WTC11 (cell line): ENCODE measurements around the gene RPIA. TPM values are rescaled to one million over a fixed set of nuclear protein-coding genes. Genes with fewer than 3 reads are reported as not detected.

Experiments used
- ATAC-seq: fragments of 200-7000 bp; cut with Tn5 transposase; 2 replicates; pipeline ENCODE4 v1.10.0; 2021; ENCODE audit warnings: mild to moderate bottlenecking, moderate library complexity
- CTCF ChIA-PET: fragments of 300-600 bp; sonication (Branson Sonifier 250); formaldehyde crosslinking; loops from one replicate; lab custom pipeline; 2021; ENCODE audit warnings: antibody characterized with exemption; lab: Charles Lee
- POLR2A ChIA-PET: fragments of 350-600 bp; sonication (Branson Sonifier 250); formaldehyde crosslinking; loops from one replicate; lab custom pipeline; 2021; ENCODE audit warnings: antibody characterized with exemption; lab: Charles Lee
- DNase-seq: peaks from one replicate; pipeline ENCODE4 v3.0.0; 2021; ENCODE audit warnings: low spot score
- H3K27ac Mint-ChIP-seq: 2 replicates; pipeline ENCODE4 v1.8.0; 2021; ENCODE audit warnings: mixed read lengths
- H3K27me3 Mint-ChIP-seq: 2 replicates; pipeline ENCODE4 v1.8.0; 2021; ENCODE audit warnings: low read depth, mild to moderate bottlenecking, moderate library complexity, mixed read lengths
- H3K36me3 Mint-ChIP-seq: 2 replicates; pipeline ENCODE4 v1.8.0; 2021; ENCODE audit warnings: mixed read lengths
- H3K4me1 Mint-ChIP-seq: 2 replicates; pipeline ENCODE4 v1.8.0; 2022; ENCODE audit warnings: mixed read lengths
- H3K4me3 Mint-ChIP-seq: 2 replicates; pipeline ENCODE4 v1.8.0; 2021; ENCODE audit warnings: mild to moderate bottlenecking, moderate library complexity, mixed read lengths
- H3K9me3 Mint-ChIP-seq: 2 replicates; pipeline ENCODE4 v1.8.0; 2021; ENCODE audit warnings: mixed read lengths
- AFF4 ChIP-seq: sonication (generic); formaldehyde crosslinking; IDR thresholded peaks from 2 replicates; pipeline ENCODE4 v1.8.1; 2023; ENCODE audit warnings: mild to moderate bottlenecking, missing genetic modification reagents, borderline replicate concordance
- ATF2 ChIP-seq: sonication (generic); formaldehyde crosslinking; IDR thresholded peaks from 2 replicates; pipeline ENCODE4 v1.8.1; 2022; ENCODE audit warnings: low read depth, missing genetic modification reagents, borderline replicate concordance
- CBFB ChIP-seq: sonication (generic); formaldehyde crosslinking; IDR thresholded peaks from 2 replicates; pipeline ENCODE4 v1.8.1; 2022; ENCODE audit warnings: mild to moderate bottlenecking, low read depth, missing genetic modification reagents
- CTCF ChIP-seq: fragments of 200-600 bp; IDR thresholded peaks from 2 replicates; pipeline ENCODE4 v1.8.0; 2022; ENCODE audit warnings: antibody characterized with exemption
- E2F1 ChIP-seq: sonication (generic); formaldehyde crosslinking; IDR thresholded peaks from 2 replicates; pipeline ENCODE4 v1.8.0; 2022; ENCODE audit warnings: mild to moderate bottlenecking, missing genetic modification reagents
- E2F5 ChIP-seq: sonication (generic); formaldehyde crosslinking; IDR thresholded peaks from 2 replicates; pipeline ENCODE4 v1.8.1; 2022; ENCODE audit warnings: mild to moderate bottlenecking, moderate library complexity, missing genetic modification reagents
- ELF4 ChIP-seq: sonication (generic); formaldehyde crosslinking; IDR thresholded peaks from 2 replicates; pipeline ENCODE4 v1.8.1; 2022; ENCODE audit warnings: low read depth, mild to moderate bottlenecking, moderate library complexity, missing genetic modification reagents
- ESRRA ChIP-seq: sonication (generic); formaldehyde crosslinking; IDR thresholded peaks from 2 replicates; pipeline ENCODE4 v1.8.1; 2022; ENCODE audit warnings: mild to moderate bottlenecking, missing genetic modification reagents, borderline replicate concordance
- IRF1 ChIP-seq: sonication (generic); formaldehyde crosslinking; IDR thresholded peaks from 2 replicates; pipeline ENCODE4 v1.8.0; 2023; ENCODE audit warnings: missing genetic modification reagents
- PRDM15 ChIP-seq: sonication (generic); formaldehyde crosslinking; IDR thresholded peaks from 2 replicates; pipeline ENCODE4 v1.8.0; 2022; ENCODE audit warnings: missing genetic modification reagents
- RELA ChIP-seq: sonication (generic); formaldehyde crosslinking; IDR thresholded peaks from 2 replicates; pipeline ENCODE4 v1.8.1; 2022; ENCODE audit warnings: missing genetic modification reagents, mild to moderate bottlenecking, borderline replicate concordance
- RORB ChIP-seq: fragments of 250-450 bp; sonication (Bioruptor Pico); IDR thresholded peaks from 2 replicates; pipeline ENCODE4 v1.9.0; 2021; ENCODE audit warnings: mild to moderate bottlenecking
- TEAD4 ChIP-seq: sonication (generic); formaldehyde crosslinking; IDR thresholded peaks from 2 replicates; pipeline ENCODE4 v1.8.0; 2022; ENCODE audit warnings: mild to moderate bottlenecking, missing genetic modification reagents
- ZNF281 ChIP-seq: sonication (generic); formaldehyde crosslinking; IDR thresholded peaks from 2 replicates; pipeline ENCODE4 v1.8.0; 2023; ENCODE audit warnings: mild to moderate bottlenecking, missing genetic modification reagents
- ZNF317 ChIP-seq: sonication (generic); formaldehyde crosslinking; IDR thresholded peaks from 2 replicates; pipeline ENCODE4 v1.8.1; 2023; ENCODE audit warnings: low read depth, mild to moderate bottlenecking, moderate library complexity, missing genetic modification reagents, borderline replicate concordance
- ZNF396 ChIP-seq: fragments of 250-450 bp; sonication (Bioruptor Pico); IDR thresholded peaks from 2 replicates; pipeline ENCODE4 v1.8.0; 2021; ENCODE audit warnings: mild to moderate bottlenecking, moderate library complexity, borderline replicate concordance
- total RNA-seq: library from RNA; stranded (reverse); gene quantifications from 3 replicates; pipeline ENCODE4 v1.2.3, GENCODE V29; 2021

Gene RPIA
- total RNA-seq, 1 experiment from 2014 or later, result 23.4 TPM

GRCh38 chr2:88739985-88740600 is 48.6 kb downstream of the RPIA start:
- DNase-seq, result peak; percentile 81
- peak; percentile 93 for ATAC-seq
- CTCF ChIA-PET, result interaction anchor here (0.6 to 2.7 kb wide), 3 partner anchors 8 to 91 kb away, joined by 3 to 10 read pairs (median 5); no protein-coding TSS in a partner anchor
- no peaks in the 10 kb centered on the region for H3K27me3 Mint-ChIP-seq
- H3K4me1 Mint-ChIP-seq, result peaks cover 15% of the 10 kb centered on the region
- H3K27ac Mint-ChIP-seq, result no peak overlapping the region
- H3K4me3 Mint-ChIP-seq, result no peak overlapping the region
- POLR2A ChIA-PET, result no interaction called here
- peaks cover 28% of the 10 kb centered on the region for H3K9me3 Mint-ChIP-seq
- no peak for TF ChIP-seq AFF4 (CRISPR knock-in tag)
- no peak for TF ChIP-seq CBFB (CRISPR knock-in tag)
- peak; percentile 89 for TF ChIP-seq CTCF
- no peak for TF ChIP-seq ESRRA (CRISPR knock-in tag)
- no peak for TF ChIP-seq E2F5 (CRISPR knock-in tag)
- TF ChIP-seq ZNF396, result no peak
- H3K36me3 Mint-ChIP-seq, result peaks cover 67% of the 10 kb centered on the region

GRCh38 chr2:88746929-88747490 is 55.5 kb downstream of the RPIA start:
- no peak overlapping the region for H3K4me3 Mint-ChIP-seq
- peaks cover 20% of the 10 kb centered on the region for H3K9me3 Mint-ChIP-seq
- ATAC-seq (no peak), DNase-seq (no peak)
- ChIA-PET CTCF (interaction anchor here (1.3 kb wide), 1 partner anchor 85 kb away, joined by 3 read pairs; no protein-coding TSS in a partner anchor), POLR2A (no interaction called here)
- H3K36me3 Mint-ChIP-seq, result peaks cover 78% of the 10 kb centered on the region
- H3K27ac Mint-ChIP-seq, result no peak overlapping the region
- peaks cover 11% of the 10 kb centered on the region for H3K4me1 Mint-ChIP-seq
- H3K27me3 Mint-ChIP-seq, result no peaks in the 10 kb centered on the region
- TF ChIP-seq E2F1 (no peak), RELA (CRISPR knock-in tag) (no peak), IRF1 (CRISPR knock-in tag) (no peak), ZNF317 (CRISPR knock-in tag) (no peak), PRDM15 (CRISPR knock-in tag) (no peak), ZNF281 (CRISPR knock-in tag) (no peak), ZNF396 (no peak), TEAD4 (CRISPR knock-in tag) (no peak), ATF2 (no peak), ELF4 (CRISPR knock-in tag) (no peak), RORB (CRISPR knock-in tag) (no peak)
